ENCODE results near the gene THRA.
"Not testable (repeated sequence)": the region's sequence is repeated elsewhere in the genome, so short reads cannot be mapped to it uniquely, and the experiment has no call there.

The THRA gene

GRCh38 chr17:40113110-40113906 lies 50.5 kb downstream of the THRA start:
- DNase-seq (ENCODE audit: low read depth) = peak; percentile 83

- no peak for DNase-seq (ENCODE audit: low read depth)
Measured at GRCh38 chr17:40113907-40114245, 51.1 kb downstream of the THRA start.

GRCh38 chr17:40115101-40115436 lies 52.3 kb downstream of the THRA start:
- DNase-seq (ENCODE audit: low read depth) = no peak

GRCh38 chr17:40121181-40122135 lies 58.7 kb downstream of the THRA start, which contains the start of gene MSL1:
Gene MSL1 (plus strand): TSS chr17:40121971. CDS start chr17:40122613, 642 bp downstream.
- peak; percentile 82 for DNase-seq (ENCODE audit: low read depth)

GRCh38 chr17:40122136-40122998 lies 59.6 kb downstream of the THRA start:
- DNase-seq (ENCODE audit: low read depth) = no peak

GRCh38 chr17:40122999-40123810 lies 60.4 kb downstream of the THRA start:
- DNase-seq (ENCODE audit: low read depth) = no peak

GRCh38 chr17:40123811-40124114 lies 61.0 kb downstream of the THRA start:
- no peak for DNase-seq (ENCODE audit: low read depth)

- DNase-seq (ENCODE audit: low read depth) = no peak
Measured at GRCh38 chr17:40124279-40125141, 61.7 kb downstream of the THRA start.

GRCh38 chr17:40129498-40129897 lies 66.7 kb downstream of the THRA start:
- no peak for DNase-seq (ENCODE audit: low read depth)

- no peak for DNase-seq (ENCODE audit: low read depth)
Measured at GRCh38 chr17:40130352-40131042, 67.7 kb downstream of the THRA start.

- no peak for DNase-seq (ENCODE audit: low read depth)
Measured at GRCh38 chr17:40134184-40134583, 71.4 kb downstream of the THRA start.

- no peak for DNase-seq (ENCODE audit: low read depth)
Measured at GRCh38 chr17:40135817-40136216, 73.1 kb downstream of the THRA start.

- DNase-seq (ENCODE audit: low read depth) = no peak
Measured at GRCh38 chr17:40139566-40140058, 76.8 kb downstream of the THRA start.

GRCh38 chr17:40143166-40143565 lies 80.4 kb downstream of the THRA start:
- DNase-seq (ENCODE audit: low read depth) = not testable (repeated sequence)
